IPS-NIHi7 (cell line): ENCODE measurements around the gene CFP.
"Not testable (repeated sequence)": the region's sequence is repeated elsewhere in the genome, so short reads cannot be mapped to it uniquely, and the experiment has no call there.

Experiments used
- DNase-seq: peaks from one replicate; pipeline ENCODE4 v3.0.0; 2012; ENCODE audit warnings: mixed read lengths; ENCODE audit errors: extremely low spot score

Gene CFP

GRCh38 chrX:47603125-47603524 lies 26.6 kb downstream of the CFP start:
- DNase-seq = not testable (repeated sequence)

DNA sequence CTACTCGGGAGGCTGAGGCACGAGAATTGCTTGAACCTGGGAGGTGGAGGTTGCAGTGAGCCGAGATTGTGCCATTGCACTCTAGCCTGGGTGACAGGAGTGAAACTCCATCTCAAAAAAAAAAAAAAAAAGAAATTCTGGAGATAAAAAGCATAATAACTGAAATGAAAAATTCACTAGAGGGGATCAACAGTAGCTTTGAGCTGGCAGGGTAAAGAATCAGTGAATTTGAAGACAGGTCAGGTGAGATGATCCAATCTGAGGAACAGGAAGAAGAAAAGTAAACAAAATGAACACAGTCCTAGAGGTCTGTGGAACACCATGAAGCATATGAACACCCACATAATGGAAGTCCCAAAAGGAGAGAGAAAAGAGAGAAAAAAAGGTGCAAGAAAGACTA lies 32.5 kb downstream of the CFP start:
- no peak for DNase-seq

DNA sequence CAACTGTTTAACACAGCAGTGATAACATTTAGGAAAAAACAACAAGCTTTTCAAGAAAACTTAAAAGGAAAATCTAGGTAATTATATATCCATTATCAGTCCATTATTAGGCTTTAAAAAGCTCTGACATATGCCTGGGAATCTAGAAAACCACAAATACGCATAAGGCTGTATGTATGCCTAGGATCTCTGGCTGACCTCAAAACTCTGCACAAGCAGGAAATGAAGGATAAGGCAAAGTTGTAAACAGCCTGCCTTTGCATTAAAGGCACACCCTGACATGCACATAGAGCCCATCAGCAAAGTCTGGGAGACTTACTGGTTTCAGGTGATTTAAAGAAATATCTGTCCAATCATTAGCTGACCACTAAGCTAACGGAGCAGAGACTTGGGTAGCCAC lies 33.5 kb downstream of the CFP start:
- no peak for DNase-seq

GRCh38 chrX:47595716-47596251 lies 33.9 kb downstream of the CFP start:
- no peak for DNase-seq

DNA sequence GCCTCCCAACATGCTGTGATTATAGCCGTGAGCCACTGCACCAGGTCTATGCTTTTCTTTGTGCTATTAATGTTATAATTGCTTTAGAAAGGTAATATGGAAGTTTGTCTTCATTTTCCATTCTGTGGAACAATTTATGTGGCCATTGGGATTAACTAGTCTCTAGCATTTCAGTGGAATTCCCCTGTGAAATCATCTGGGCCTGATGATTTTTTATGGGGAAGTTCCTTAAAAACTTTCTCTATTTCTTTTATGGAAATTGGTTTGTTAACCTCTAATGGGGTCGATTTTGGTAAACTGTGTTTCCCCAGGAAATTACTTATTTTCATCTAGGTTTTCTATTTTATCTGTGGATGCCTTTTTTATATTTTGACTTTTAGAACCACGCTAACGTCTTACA lies 36.2 kb downstream of the CFP start:
- no peak for DNase-seq

- DNase-seq = no peak
Observed at GRCh38 chrX:47590984-47591383, 38.7 kb downstream of the CFP start.

DNA sequence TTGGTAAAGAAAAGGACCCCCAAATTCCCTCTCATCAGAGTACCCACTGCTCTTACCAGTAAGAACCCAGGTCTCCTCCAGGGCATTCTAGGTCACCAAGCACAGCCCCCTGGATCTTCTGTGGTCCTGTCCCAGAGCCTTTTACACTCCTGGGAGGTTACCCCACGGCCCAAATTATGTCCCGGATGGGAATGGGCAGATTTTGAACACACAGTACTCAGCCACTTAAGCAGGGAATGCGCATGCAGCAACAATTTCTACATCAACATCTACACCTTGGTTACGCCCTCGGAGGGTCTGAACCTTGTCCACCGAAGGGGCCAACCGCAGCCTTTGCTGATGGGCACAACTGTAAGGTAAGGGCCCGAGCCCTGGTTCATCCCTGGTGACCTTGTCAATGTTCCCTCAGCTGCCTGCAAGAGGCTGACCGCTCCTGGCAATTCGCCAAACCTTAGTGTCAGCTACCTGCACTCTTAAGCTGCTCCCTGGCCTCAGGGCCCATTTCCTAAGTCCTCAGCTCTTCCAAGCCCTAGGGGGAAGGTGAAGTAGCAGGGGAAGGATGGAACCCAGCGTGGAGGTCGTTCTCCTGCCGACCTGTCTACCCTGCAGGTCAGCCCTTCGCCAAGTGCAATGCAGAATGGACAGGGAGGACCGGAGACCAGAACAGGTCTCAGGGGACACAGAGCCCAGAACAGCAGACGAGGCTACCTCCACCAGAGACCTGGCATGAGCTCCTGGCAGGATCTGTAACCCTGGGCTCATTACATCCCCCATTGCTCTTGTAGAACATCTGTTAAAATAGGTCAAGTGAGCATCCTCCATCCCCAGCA lies 41.6 kb downstream of the CFP start:
- DNase-seq = no peak

DNA sequence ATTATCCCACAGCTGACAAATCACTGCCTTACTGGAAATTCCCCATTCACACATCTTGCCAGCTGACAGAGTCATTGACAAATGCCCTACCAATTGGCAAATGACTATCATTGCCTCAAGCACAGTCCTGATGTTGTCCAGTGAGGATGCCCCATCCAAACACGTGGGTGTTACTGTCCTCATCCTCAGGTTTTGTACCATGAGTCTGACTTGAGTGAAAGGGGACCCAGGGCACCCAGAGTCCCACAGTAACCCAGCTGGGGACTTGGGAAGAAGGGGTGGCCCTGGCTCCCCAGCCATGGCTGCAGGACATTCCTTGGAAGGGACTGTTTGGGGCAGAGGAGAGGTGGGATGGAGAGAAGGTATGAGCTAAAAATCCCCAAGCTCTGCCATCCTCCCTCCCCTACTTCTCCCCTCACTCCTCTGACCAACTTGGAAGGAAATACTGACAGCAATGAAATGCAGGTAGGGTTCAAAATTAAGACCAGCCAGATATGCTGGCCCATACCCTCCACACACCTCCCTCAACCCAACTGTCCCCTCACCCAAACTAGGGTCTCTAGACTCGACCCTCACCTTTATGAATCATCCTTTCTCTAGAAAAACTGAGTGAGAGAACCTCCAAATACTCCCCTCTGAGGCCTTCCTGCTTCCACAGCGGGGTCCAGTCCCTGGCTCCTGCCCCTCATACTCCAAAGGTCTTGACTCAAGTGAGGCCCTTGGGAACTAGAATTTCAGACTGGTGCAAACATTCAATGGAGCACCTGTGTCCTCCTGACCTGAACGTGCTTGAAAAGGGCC lies 42.4 kb downstream of the CFP start:
- no peak for DNase-seq

GRCh38 chrX:47586043-47586787 lies 43.5 kb downstream of the CFP start:
- no peak for DNase-seq

DNA sequence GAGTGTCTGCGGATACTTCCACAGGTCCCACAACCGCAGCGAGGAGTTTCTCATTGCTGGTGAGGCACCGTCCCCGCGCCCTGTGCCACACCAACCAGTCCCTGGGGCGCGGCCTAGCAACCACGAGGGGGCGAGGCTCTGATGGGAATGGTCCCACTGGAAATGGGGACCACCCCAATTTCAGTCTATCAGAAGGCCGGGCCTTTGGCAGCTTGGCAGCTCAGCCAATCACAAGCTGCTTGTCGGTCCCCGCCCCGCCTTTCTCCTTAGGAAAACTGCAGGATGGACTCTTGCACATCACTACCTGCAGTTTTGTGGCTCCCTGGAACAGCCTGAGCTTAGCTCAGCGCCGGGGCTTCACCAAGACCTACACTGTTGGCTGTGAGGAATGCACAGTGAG lies 44.5 kb downstream of the CFP start:
- DNase-seq = no peak

GRCh38 chrX:47584714-47585113 lies 45.0 kb downstream of the CFP start:
- DNase-seq = no peak

DNA sequence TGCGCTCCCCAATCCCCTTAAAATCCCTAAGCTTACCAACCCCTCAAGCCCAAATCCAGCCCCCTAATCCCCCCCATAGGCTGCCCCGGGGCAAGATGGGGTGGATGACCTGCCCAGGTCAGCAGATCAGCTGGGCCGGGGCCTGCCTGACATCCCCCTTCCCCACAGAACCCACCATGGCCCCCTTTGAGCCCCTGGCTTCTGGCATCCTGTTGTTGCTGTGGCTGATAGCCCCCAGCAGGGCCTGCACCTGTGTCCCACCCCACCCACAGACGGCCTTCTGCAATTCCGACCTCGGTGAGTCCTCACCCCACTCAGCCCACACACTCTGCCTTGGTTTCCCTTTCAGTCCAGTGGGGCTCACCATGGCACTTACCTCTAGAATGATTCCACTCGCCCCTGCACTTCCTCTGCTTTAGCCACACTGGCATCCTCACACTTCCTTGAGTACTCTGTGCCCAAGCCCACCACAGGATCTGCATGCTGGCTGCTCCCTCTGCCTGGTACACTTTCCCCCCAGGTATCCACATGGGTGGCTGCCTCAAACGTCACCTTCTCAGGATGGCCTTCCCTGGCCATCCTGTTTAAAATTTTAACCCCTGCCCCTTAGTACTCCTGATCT lies 46.4 kb downstream of the CFP start:
- DNase-seq = no peak

DNA sequence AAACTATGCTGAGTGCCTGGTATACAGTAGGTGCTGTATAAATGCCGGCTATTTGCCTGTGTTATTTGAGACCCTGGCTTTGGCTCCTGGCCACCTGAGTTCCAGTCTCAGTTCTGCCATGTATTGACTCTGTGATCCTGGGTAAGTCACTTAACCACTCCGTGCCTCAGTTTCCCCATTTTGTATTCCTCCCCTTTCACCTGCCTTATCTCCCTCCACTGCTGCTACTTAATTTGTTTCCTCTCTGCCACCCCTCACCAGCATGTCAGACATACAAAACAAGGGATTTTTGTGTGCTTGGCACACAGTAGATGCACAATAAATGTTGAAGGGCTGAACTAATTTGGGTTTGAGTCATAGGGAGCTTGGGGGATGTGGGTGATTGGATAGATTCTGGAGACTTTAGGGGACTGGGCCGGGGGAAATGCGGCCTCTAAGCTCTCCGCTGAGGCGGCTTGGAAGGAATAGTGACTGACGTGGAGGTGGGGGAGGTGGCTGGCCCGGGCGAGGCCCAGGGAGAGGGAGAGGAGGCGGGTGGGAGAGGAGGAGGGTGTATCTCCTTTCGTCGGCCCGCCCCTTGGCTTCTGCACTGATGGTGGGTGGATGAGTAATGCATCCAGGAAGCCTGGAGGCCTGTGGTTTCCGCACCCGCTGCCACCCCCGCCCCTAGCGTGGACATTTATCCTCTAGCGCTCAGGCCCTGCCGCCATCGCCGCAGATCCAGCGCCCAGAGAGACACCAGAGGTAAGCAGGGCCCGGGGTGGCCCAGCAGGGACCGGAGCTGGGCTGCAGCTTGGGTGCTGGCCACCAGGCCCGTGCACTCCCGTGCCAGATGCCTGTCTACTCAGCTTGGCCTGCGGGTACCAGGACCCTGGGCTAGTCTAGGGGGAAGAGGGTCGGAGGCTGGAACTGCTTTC lies 47.7 kb downstream of the CFP start, which contains the start of gene TIMP1:
Gene TIMP1, plus strand, starts transcription at position 706 of the 917 bp plus-strand sequence. CDS start 980 bp downstream, outside the sequence.
- peak; percentile 77 for DNase-seq

GRCh38 chrX:47579537-47579936 lies 50.2 kb downstream of the CFP start:
- no peak for DNase-seq

DNA sequence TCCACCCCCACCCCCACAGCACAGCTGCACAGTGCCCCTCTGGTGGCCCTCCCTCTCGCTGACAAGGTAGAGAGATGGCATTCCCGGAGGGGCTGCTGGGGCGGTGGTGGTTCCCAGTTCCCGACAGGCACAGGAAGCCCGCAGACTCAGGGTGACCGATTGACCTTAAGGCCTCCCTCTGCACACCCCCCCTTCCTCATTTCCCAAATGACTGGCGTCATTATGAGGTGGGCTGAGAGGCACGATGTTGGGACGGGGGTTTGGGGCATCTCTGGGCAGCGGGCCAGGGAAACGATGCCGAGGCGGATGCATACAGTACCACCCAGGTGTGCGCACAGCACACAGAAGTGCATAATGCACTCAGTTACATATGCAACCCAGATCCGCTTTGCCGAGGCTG lies 51.0 kb downstream of the CFP start:
- DNase-seq = no peak

- DNase-seq = no peak
Observed at GRCh38 chrX:47577901-47578300, 51.8 kb downstream of the CFP start.

DNA sequence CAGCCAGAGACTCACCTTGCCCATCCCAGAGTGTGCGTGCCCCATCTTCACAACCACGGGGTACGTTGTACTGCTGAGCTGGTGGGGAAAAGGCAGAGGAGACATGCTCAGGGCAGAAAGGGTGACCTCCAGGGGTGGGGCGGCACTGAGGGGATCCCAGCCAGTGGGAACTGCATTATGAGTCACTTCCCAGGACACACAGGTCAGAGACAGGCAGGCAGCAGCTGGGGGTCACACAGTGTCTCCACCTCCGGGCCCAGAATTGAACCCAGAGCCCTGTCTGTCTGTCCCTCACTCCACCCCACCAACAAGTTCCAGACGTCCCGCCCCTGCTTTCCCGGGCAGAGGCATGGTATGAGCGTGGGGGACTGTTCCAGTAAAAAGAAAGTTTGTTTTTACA lies 52.3 kb downstream of the CFP start:
- DNase-seq = no peak

DNA sequence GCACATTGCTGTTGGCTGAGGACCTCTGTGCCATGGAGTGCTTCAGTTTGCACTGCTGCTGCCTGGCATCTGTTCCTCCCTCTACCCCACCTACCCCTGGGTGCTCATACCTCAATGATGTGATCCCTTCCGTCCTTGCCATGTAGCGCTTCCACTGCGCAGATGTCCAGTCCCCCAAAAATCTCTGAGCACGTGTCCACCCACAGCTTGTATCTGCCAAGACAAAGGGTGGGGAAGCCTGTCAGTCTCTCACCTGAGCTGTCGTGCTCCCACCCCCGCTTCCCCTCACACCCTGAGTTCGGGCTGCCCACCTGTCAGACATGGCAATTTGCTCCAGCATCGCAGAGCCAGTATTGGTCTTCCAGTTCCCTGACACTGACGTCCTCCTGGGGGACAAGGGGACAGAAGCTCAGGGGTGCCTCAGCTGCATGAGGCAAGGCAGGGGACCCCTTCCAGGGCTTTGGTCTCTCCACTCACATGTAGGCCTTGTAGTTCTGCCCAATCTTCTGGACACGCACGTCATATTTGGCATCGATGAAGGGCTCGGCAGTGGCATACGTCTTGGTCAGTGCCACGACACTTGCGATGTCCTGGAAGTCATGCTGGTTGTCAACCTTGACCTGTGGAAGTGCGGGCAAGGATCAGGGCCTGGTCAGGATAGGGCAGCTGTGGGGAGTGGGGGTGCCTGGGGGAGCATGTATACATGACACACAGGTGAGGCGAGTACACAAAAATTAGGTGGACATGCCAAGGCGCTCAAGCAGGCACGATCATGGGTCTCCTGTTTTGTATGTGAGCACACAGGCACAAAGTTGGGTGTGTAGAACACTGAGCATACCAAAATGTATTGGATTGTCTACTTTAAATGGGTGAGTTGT lies 53.5 kb downstream of the CFP start:
- DNase-seq = no peak

GRCh38 chrX:47574547-47575301 lies 55.0 kb downstream of the CFP start:
- no peak for DNase-seq
